C4-2B (cell line): ENCODE measurements around the gene ROR2.

Experiments used
- H3K27ac ChIP-seq: fragments of 450-650 bp; 2 replicates; pipeline ENCODE4 v1.5.1; 2017
- ZFX ChIP-seq: fragments of 450-650 bp; IDR thresholded peaks from 2 replicates; pipeline ENCODE4 v1.6.1; 2017
- TF ChIP-seq, protein P1 (sequence below): fragments of 450-650 bp; conservative IDR thresholded peaks from 2 replicates; pipeline ENCODE4 v1.5.1; 2017; ENCODE audit warnings: mild to moderate bottlenecking

The ROR2 gene

DNA sequence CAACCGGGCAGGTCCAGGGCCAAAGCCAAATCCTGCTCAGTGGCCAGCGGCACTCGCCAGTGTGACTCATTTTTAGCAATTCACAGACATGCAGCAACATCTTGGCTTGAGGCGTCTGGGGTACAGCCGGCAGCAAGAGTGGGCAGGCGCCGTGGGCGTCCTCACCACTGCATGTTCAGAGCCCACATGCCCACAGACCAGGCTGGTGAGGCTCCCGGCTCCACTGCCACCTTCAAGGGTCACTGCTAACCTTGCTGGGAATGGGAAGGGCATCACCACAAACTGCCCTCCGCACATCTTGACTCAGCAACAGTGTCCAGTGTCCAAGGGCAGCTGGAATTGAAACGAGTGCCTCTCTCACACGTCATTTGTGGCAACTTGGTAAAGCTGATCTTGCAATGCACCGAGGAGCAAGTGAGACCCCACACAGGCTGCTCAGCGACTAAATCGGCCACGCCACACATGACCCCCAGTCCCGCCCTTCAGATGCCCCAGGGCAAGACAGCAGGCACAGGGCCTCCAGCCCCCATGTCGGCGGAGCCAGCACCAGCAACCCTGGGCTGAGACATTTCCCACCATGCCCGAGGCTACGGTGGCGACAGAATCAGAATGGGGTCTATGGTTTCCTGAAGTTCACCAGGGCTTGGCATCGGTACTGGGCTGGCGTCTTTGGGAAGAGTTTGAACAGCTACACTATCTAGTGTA, 140.3 kb downstream of the ROR2 start:
- no peak overlapping the region for H3K27ac ChIP-seq
- TF ChIP-seq, protein P1, sequence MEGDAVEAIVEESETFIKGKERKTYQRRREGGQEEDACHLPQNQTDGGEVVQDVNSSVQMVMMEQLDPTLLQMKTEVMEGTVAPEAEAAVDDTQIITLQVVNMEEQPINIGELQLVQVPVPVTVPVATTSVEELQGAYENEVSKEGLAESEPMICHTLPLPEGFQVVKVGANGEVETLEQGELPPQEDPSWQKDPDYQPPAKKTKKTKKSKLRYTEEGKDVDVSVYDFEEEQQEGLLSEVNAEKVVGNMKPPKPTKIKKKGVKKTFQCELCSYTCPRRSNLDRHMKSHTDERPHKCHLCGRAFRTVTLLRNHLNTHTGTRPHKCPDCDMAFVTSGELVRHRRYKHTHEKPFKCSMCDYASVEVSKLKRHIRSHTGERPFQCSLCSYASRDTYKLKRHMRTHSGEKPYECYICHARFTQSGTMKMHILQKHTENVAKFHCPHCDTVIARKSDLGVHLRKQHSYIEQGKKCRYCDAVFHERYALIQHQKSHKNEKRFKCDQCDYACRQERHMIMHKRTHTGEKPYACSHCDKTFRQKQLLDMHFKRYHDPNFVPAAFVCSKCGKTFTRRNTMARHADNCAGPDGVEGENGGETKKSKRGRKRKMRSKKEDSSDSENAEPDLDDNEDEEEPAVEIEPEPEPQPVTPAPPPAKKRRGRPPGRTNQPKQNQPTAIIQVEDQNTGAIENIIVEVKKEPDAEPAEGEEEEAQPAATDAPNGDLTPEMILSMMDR, result no peak
- TF ChIP-seq ZFX, result no peak

DNA sequence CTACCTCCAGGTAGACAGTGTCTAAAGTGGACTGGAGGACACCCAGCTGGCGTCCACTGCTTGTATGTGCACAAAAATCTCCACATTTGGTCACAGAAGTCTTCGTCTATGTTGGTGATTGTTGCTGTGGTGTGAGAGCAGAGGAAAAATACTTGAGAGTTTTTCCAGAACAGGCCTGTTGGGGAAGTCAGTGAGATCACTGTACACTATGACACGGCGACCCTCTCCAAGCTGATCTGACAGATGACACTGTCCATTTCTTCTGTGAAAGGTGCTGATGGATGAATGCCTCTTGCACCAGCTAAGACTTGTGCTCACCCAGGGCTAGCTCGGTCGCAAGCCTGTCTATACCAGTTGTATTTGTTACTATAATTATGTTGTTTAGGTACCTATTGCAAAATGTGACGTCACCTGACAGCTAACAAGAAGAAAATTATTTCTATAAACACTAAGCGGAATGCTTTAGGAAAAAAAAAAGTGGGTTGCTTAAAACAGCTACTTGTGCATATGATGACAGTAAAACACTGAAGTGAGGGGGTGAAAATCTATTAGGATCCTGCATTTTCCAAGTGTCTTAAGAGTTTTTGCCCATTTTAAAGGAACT, 142.3 kb downstream of the ROR2 start:
- no peak overlapping the region for H3K27ac ChIP-seq
- TF ChIP-seq, protein P1, result no peak
- TF ChIP-seq ZFX, result no peak

DNA sequence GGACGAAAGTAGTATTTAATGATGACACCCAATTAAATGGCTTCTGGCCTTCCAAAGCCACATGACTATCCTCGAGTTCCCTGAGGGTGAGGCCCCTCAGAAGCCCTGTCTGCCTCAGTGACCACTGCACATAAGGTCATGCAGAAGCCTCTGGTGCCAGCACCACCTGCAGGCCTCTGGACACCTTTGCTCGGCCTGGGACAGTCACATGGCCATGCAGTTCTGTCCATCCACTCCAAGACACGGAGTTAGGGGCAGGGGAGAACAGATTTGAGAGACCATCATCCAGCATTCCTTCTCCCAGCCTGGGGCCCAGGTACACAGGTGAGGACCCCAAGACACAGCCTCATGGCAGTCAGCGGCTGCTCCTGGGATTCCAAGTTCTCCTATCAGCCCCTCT, 145.0 kb downstream of the ROR2 start:
- no peak overlapping the region for H3K27ac ChIP-seq
- TF ChIP-seq, protein P1, result no peak
- no peak for TF ChIP-seq ZFX

DNA sequence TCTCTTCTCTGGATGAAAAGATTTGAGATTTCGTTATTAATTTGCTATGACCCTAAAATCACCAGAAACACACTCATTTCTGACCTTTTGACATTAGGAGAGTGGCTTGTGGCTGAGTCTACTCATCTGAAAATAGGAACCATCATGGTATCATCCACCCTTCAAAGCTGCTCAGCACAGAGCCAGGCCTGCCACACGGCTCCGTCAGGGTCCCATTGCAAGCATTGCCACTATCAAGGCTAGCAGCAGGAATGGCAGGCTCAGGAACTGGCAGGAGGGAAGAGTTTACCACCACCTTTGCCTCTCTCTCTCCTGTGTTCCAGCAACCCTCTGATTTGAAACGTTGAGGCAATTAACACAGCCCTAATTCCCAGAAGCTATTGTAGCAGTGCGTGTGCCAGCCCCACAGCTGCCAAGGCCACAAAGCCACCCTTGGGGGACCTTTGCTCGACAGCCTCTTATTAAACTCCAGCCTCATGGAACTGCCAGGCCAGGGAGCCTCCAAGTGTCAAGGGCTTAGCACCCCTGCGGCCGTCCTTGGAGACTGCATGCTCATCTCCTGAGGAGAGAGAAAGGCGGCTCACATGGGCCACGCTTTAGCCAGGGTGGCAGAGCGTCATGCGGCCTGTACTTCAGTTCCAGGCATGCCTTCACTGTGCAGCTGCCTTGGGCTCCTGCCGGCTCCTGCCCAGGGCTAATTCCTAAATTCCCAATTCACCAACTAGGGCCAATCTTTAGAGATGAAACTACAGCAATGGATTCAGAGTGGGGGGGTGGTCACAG, 145.9 kb downstream of the ROR2 start:
- no peak overlapping the region for H3K27ac ChIP-seq
- no peak for TF ChIP-seq ZFX
- TF ChIP-seq, protein P1, result no peak

DNA sequence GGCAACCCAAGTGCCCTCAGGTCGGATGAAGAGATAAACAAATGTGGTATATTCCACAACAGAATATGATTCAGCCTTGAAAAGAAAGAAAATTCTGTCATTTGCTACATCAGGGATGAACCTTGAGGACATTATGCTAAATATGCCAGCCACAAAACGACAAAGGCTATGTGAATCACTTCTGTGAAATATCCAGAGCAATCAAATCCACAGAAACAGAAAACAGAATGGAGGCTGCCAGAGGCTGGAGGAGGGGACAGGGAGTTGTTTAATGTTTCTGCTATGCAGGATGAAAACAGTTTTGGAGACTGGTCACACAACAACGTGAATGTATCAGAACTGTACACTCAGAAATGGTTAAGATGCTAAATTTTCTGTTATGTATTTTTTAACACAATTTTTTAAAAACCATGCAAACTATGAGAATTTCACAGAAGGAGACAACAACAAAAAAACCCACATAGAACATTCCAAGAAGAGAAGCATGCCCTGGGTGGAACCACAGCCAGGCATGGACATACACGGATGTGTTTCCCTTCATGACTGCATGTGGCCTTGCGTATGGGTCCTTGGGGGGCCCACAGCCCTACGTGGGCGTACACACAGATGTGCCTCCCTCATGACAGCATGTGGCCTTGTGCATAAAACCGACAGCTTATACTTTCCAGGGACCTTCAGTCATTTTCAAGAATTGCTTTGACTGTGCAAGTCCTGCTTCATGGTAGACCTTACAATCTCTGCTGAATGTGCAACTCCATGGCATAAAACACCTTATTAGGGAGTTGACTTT, 146.7 kb downstream of the ROR2 start:
- H3K27ac ChIP-seq, result no peak overlapping the region
- no peak for TF ChIP-seq ZFX

DNA sequence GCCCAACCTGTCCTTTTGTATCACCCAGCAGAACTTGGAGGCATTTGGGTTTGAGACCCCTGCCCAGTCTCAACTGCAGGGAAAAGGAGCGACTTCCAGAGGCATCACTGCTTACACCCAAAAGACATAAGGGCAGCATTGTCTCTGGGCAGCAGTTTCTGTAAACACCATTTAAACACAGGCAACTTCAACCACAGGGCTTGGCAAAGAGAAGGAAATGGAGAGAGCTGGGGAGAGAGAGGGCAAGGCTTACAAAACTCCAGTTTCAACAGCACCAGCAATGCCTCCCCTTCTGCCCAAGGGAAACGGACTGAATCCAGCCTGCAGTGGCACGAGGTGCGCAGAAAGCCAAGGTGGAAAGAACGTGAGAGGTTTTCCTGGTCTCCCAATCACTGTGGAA, 147.6 kb downstream of the ROR2 start:
- H3K27ac ChIP-seq, result no peak overlapping the region
- TF ChIP-seq, protein P1, result no peak
- TF ChIP-seq ZFX, result no peak

DNA sequence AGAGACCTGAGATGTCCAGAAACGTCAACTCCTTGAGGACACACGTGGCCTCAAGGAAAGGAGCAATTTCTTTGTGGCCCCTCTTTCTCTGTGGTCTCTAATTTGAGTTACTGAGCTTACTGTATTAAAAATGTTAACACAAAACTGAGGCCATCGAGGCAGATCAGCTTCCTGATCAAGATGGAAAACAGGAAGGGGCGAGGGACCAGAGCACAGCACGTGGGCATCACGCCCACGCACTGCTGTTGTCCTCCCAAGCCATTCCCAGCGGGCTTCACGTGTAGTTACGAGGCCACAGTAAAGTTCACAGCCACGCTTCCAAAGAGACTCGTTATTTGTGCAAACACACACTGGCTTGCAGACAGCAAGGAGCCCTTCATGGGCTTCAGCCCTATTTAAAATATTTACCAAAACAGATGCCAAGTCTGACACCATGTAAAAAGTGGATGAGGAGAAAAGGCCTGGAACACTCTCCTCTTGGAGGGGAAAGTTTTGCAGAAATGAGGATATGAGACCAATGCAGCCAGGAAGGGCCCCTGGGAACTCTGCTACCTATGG, 149.5 kb downstream of the ROR2 start:
- H3K27ac ChIP-seq, result no peak overlapping the region
- TF ChIP-seq, protein P1, result no peak
- no peak for TF ChIP-seq ZFX
